K562 (cell line): ENCODE data around the gene C10orf143. TPM values are rescaled to one million over a fixed set of nuclear protein-coding genes. Genes with fewer than 3 reads are reported as not detected.

Source experiments
- REST ChIP-seq, 2 experiments: fragments of 450-650 bp; formaldehyde crosslinking in 1 of 2; IDR thresholded peaks; 2 replicates each; pipeline versions ENCODE4 v1.4.0 to v1.6.1; 2014 to 2020; ENCODE audit warnings: mild to moderate bottlenecking in 2 of 2, borderline replicate concordance in 1 of 2, low read depth in 1 of 2
- SIX5 ChIP-seq, 2 experiments: IDR thresholded peaks; 2 replicates each; pipeline ENCODE4 v1.6.1; 2011; ENCODE audit warnings: low read length in 2 of 2, borderline replicate concordance in 1 of 2, low read depth in 1 of 2, mild to moderate bottlenecking in 1 of 2, moderate library complexity in 1 of 2; ENCODE audit not compliant: insufficient read depth in 1 of 2
- polyA plus RNA-seq, 8 experiments: library from polyadenylated mRNA; depleted of rRNA in 4 of 8; stranded (reverse) in 5 of 8; unstranded in 3 of 8; fragments of >200 nt; fragmentation: Nextera tagmentation in 2 of 8; fragmentation: Illumina TruSeq in 1 of 8; extraction: Ambion mirVana in 2 of 8; extraction: Trizol in 1 of 8; gene quantifications; 2 replicates each; pipeline versions ENCODE4 v1.2.1 to v1.2.3, GENCODE V29; 2011 to 2014; ENCODE audit warnings: inconsistent platforms in 1 of 8, missing spikeins in 1 of 8
- total RNA-seq, 7 experiments: library from RNA; depleted of rRNA in 6 of 7; stranded (reverse); fragments of >200 nt in 6 of 7; fragmentation: Illumina TruSeq in 2 of 7; extraction: Trizol in 2 of 7; gene quantifications; 2 replicates each; pipeline versions ENCODE4 v1.2.1 to v1.2.3, GENCODE V29; 2011 to 2021; ENCODE audit warnings: low replicate concordance in 1 of 7

Gene C10orf143
- total and polyA plus RNA-seq, 9 of the 15 experiments (the other 6 are each of a cell fraction or from before 2014, with no cell fraction given) = 0.07 to 0.42 (median 0.25) TPM; not detected in 2

GRCh38 chr10:130022511-130023299, 87.9 kb downstream of the C10orf143 start (continued):
- TF ChIP-seq REST (IDR thresholded peaks at IDR 0.05; ENCODE audit: borderline replicate concordance) (no peak), REST (CRISPR knock-in tag; IDR thresholded peaks at IDR 0.05; ENCODE audit: low read depth) (no peak), SIX5 (IDR thresholded peaks at IDR 0.05; ENCODE audit: borderline replicate concordance in 1 of 2, insufficient read depth in 1 of 2, low read depth in 1 of 2, low read length in 2 of 2) (no peak)
- TF ChIP-seq, all 486 proteins: peak for 0
